GM21515 (cell line): ENCODE data around the gene CDC42EP2.

Experiments
- ATAC-seq: cut with Tn5 transposase; IDR thresholded peaks from one replicate; pipeline ENCODE4 v1.9.1; 2021; ENCODE audit not compliant: unreplicated experiment

The CDC42EP2 gene

GRCh38 chr11:65355013-65355775 lies 40.5 kb downstream of the CDC42EP2 start:
- peak; percentile 24 for ATAC-seq

- no peak for ATAC-seq
Observed at GRCh38 chr11:65355776-65356393, 41.2 kb downstream of the CDC42EP2 start.

GRCh38 chr11:65356394-65356972 lies 41.8 kb downstream of the CDC42EP2 start:
- no peak for ATAC-seq

- ATAC-seq, result no peak
Observed at GRCh38 chr11:65357856-65358356, 43.2 kb downstream of the CDC42EP2 start.

DNA sequence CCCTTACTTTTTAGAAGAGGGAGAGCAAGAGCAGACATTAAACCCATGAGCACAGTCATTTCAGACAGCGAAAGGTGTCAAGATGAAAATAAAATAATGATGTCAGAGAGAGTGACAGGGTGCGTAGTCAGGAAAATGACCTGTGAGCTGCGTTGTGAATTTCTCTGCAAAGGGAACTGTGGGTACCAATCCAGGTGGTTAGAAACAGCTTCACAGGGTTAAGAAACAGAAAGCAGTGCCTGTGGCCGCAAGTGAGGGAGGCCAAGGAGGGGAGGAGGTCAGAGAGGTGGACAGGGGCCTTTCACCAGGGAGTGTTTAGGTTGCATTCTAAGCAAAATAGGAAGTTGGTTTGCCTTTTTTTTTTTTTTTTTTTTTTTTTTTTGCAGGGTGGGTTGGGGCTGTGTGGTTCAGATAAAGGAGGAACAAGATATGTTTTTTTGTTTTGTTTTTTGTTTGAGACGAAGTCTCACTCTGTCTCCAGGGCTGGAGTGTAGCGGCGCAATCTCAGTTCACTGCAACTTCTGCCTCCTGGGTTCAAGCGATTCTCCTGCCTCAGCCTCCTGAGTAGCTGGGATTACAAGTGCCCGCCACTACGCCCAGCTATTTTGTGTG lies 47.8 kb downstream of the CDC42EP2 start:
- no peak for ATAC-seq

DNA sequence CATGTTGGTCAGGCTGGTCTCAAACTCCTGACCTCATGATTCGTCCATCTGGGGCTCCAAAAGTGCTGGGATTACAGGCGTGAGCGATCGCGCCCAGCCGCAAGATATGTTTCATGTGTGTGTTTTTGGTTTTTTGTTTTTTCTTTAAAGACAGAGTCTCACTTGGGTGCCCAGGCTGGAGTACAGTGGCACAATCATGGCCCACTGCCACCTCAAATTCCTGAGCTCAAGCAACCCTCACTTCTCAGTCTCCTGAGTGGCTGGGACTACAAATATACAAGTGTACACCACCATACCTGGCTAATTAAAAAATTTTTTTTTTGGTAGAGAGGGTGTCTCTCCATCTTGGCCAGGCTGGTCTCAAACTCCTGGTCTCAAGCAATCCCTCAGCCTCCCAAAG lies 48.3 kb downstream of the CDC42EP2 start:
- no peak for ATAC-seq

DNA sequence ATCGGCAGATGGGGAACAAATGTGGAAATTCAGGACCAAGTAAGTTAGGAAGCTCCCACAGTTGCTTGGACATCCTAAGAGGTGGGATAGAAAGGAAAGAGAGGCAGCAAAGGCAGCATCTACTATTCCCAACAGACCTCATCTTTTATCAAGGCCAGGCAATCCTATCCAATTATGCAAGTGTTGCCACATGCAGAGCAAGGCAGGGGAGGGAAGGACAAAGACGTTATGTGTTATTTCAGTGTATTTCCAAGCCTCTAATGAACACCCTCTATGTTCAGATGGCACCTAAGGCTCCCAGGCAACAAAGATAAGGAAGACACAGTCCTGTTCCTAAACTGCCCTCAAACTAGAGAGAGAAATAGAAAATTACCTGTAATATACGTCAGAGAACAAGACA lies 49.1 kb downstream of the CDC42EP2 start:
- ATAC-seq, result no peak

DNA sequence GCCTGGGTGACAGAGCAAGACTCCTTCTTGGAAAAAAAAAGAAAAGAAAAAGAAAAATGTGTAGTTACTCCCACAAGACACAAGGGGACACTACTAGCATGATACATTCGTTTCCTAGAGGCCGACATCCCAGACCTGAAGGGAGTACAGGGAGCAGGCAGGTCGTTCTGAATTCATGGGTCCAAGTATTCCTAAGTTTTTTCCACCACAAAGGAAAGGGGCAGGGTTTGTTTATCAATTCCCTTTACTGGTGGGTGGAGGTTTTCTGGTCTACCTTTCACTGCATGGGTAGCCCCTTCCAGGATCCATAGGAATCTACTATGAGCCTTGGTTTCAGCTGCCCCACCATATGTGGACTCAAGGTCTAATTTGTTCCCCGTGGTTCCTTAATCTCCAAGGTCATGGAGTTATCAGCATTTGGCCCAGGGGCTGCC lies 51.7 kb downstream of the CDC42EP2 start:
- ATAC-seq, result peak; percentile 40

DNA sequence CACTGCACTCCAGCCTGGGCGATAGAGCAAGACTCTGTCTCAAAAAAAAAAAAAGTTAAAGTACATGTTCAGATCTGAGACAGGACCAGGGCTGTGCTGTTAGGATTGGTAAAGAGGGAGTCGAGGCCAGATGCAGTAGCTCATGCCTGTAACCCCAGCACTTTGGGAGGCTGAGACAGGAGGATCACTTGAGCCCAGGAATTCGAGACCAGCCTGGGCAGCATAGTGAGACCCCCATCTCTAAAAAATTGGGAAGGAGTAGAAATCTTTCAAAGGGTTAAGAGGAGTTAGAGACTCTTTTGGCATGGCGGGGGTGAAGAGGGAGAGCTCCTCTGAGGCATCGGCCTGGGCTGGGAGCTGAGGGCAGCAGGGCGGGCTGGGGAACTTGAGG lies 56.0 kb downstream of the CDC42EP2 start:
- ATAC-seq, result no peak
